ENCODE measurements around the gene THYN1. TPM values are rescaled to one million over a fixed set of nuclear protein-coding genes. Genes with fewer than 3 reads are reported as not detected.
A peak's percentile ranks its signal among the peaks of the same experiment; 100 is the strongest.

THYN1 gene
- total and polyA plus RNA-seq, 2 donors = 78.4 to 117 TPM

- H3K36me3 ChIP-seq (ENCODE audit: control insufficient read depth in 2 of 2, insufficient read depth in 2 of 2, low read length in 1 of 2) = peaks cover 3 to 11% of the 10 kb centered on the region in 2 donors
- no peak overlapping the region for H3K4me3 ChIP-seq (ENCODE audit: low read length in 2 of 2)
- no peaks in the 10 kb centered on the region for H3K9me3 ChIP-seq (ENCODE audit: control insufficient read depth in 2 of 2, insufficient read depth in 1 of 2, low read length in 1 of 2)
- DNase-seq (ENCODE audit: low read depth in 6 of 9, low spot score in 9 of 9) = no peak
- 95% methylated on average over 11 of the region's 11 CpGs for WGBS
- H3K27me3 ChIP-seq (ENCODE audit: control insufficient read depth in 2 of 2, insufficient read depth in 1 of 2, low read length in 1 of 2) = peaks cover 0 to 13% of the 10 kb centered on the region in 2 donors
- peaks cover 3 to 11% of the 10 kb centered on the region in 2 donors for H3K4me1 ChIP-seq (ENCODE audit: control insufficient read depth in 2 of 2, insufficient read depth in 2 of 2, low read length in 2 of 2)
- no peak overlapping the region for H3K27ac ChIP-seq (ENCODE audit: low read depth in 1 of 2, low read length in 1 of 2)
Observed at GRCh38 chr11:134267966-134268365, 14.8 kb upstream of the THYN1 start.

- no peak overlapping the region for H3K4me3 ChIP-seq (ENCODE audit: low read length in 2 of 2)
- peaks cover 6 to 16% of the 10 kb centered on the region in 2 donors for H3K36me3 ChIP-seq (ENCODE audit: control insufficient read depth in 2 of 2, insufficient read depth in 2 of 2, low read length in 1 of 2)
- H3K9me3 ChIP-seq (ENCODE audit: control insufficient read depth in 2 of 2, insufficient read depth in 1 of 2, low read length in 1 of 2) = no peaks in the 10 kb centered on the region
- no peak for DNase-seq (ENCODE audit: low read depth in 6 of 9, low spot score in 9 of 9)
- peaks cover 3 to 10% of the 10 kb centered on the region in 2 donors for H3K4me1 ChIP-seq (ENCODE audit: control insufficient read depth in 2 of 2, insufficient read depth in 2 of 2, low read length in 2 of 2)
- H3K27me3 ChIP-seq (ENCODE audit: control insufficient read depth in 2 of 2, insufficient read depth in 1 of 2, low read length in 1 of 2) = peaks cover 0 to 8% of the 10 kb centered on the region in 2 donors
- no peak overlapping the region for H3K27ac ChIP-seq (ENCODE audit: low read depth in 1 of 2, low read length in 1 of 2)
- WGBS = 95% methylated on average over 5 of the region's 5 CpGs
Observed at GRCh38 chr11:134267461-134267860, 14.3 kb upstream of the THYN1 start.

DNA sequence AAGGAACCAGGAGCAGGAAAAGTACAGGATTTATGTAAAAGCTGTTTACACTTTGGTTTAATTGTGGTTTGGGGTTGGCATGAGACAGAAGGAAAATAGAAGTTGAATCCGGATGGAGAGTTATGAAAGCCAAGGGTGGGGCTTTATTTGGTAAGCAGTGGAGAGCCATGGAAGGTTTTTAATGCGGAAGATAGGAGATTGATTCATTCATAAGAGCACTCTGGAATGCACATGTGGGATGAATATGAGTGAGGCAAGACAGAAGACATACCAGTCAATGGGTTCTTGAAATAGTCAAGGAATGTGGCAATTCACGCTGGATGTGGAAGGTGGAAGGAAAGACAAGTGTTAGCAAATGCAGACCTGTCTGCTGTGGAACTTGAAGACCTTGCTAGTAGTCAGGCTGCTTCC, 13.7 kb upstream of the THYN1 start:
- peaks cover 3 to 10% of the 10 kb centered on the region in 2 donors for H3K4me1 ChIP-seq (ENCODE audit: control insufficient read depth in 2 of 2, insufficient read depth in 2 of 2, low read length in 2 of 2)
- H3K36me3 ChIP-seq (ENCODE audit: control insufficient read depth in 2 of 2, insufficient read depth in 2 of 2, low read length in 1 of 2) = peaks cover 9 to 22% of the 10 kb centered on the region in 2 donors
- H3K27me3 ChIP-seq (ENCODE audit: control insufficient read depth in 2 of 2, insufficient read depth in 1 of 2, low read length in 1 of 2) = peaks cover 0 to 4% of the 10 kb centered on the region in 2 donors
- H3K27ac ChIP-seq (ENCODE audit: low read depth in 1 of 2, low read length in 1 of 2) = no peak overlapping the region
- DNase-seq (ENCODE audit: low read depth in 6 of 9, low spot score in 9 of 9) = no peak
- WGBS = 86% methylated on average over 3 of the region's 3 CpGs
- H3K9me3 ChIP-seq (ENCODE audit: control insufficient read depth in 2 of 2, insufficient read depth in 1 of 2, low read length in 1 of 2) = no peaks in the 10 kb centered on the region
- H3K4me3 ChIP-seq (ENCODE audit: low read length in 2 of 2) = no peak overlapping the region

GRCh38 chr11:134266440-134266839, 13.3 kb upstream of the THYN1 start:
- peaks cover 0 to under 1% of the 10 kb centered on the region in 2 donors for H3K27me3 ChIP-seq (ENCODE audit: control insufficient read depth in 2 of 2, insufficient read depth in 1 of 2, low read length in 1 of 2)
- H3K27ac ChIP-seq (ENCODE audit: low read depth in 1 of 2, low read length in 1 of 2) = no peak overlapping the region
- DNase-seq (ENCODE audit: low read depth in 6 of 9, low spot score in 9 of 9) = no peak
- H3K4me1 ChIP-seq (ENCODE audit: control insufficient read depth in 2 of 2, insufficient read depth in 2 of 2, low read length in 2 of 2) = peaks cover 3 to 10% of the 10 kb centered on the region in 2 donors
- H3K36me3 ChIP-seq (ENCODE audit: control insufficient read depth in 2 of 2, insufficient read depth in 2 of 2, low read length in 1 of 2) = peaks cover 13 to 26% of the 10 kb centered on the region in 2 donors
- H3K9me3 ChIP-seq (ENCODE audit: control insufficient read depth in 2 of 2, insufficient read depth in 1 of 2, low read length in 1 of 2) = no peaks in the 10 kb centered on the region
- no peak overlapping the region for H3K4me3 ChIP-seq (ENCODE audit: low read length in 2 of 2)
- 88% methylated on average over 5 of the region's 5 CpGs for WGBS

- H3K27me3 ChIP-seq (ENCODE audit: control insufficient read depth in 2 of 2, insufficient read depth in 1 of 2, low read length in 1 of 2) = no peaks in the 10 kb centered on the region
- DNase-seq (ENCODE audit: low read depth in 6 of 9, low spot score in 9 of 9) = no peak
- WGBS = 95% methylated on average over 7 of the region's 7 CpGs
- H3K9me3 ChIP-seq (ENCODE audit: control insufficient read depth in 2 of 2, insufficient read depth in 1 of 2, low read length in 1 of 2) = no peaks in the 10 kb centered on the region
- H3K4me3 ChIP-seq (ENCODE audit: low read length in 2 of 2) = no peak overlapping the region
- peaks cover 0 to 10% of the 10 kb centered on the region in 2 donors for H3K4me1 ChIP-seq (ENCODE audit: control insufficient read depth in 2 of 2, insufficient read depth in 2 of 2, low read length in 2 of 2)
- no peak overlapping the region for H3K27ac ChIP-seq (ENCODE audit: low read depth in 1 of 2, low read length in 1 of 2)
- peaks cover 26 to 38% of the 10 kb centered on the region in 2 donors for H3K36me3 ChIP-seq (ENCODE audit: control insufficient read depth in 2 of 2, insufficient read depth in 2 of 2, low read length in 1 of 2)
Observed at GRCh38 chr11:134264966-134265764, 12.0 kb upstream of the THYN1 start.

GRCh38 chr11:134261626-134262488, 8.7 kb upstream of the THYN1 start:
- Histone ChIP-seq H3K27me3 (ENCODE audit: control insufficient read depth in 2 of 2, insufficient read depth in 1 of 2, low read length in 1 of 2) (no peaks in the 10 kb centered on the region), H3K4me1 (ENCODE audit: control insufficient read depth in 2 of 2, insufficient read depth in 2 of 2, low read length in 2 of 2) (peaks cover 0 to 8% of the 10 kb centered on the region in 2 donors), H3K27ac (ENCODE audit: low read depth in 1 of 2, low read length in 1 of 2) (no peak overlapping the region), H3K4me3 (ENCODE audit: low read length in 2 of 2) (no peak overlapping the region), H3K36me3 (ENCODE audit: control insufficient read depth in 2 of 2, insufficient read depth in 2 of 2, low read length in 1 of 2) (peaks cover 50 to 58% of the 10 kb centered on the region in 2 donors), H3K9me3 (ENCODE audit: control insufficient read depth in 2 of 2, insufficient read depth in 1 of 2, low read length in 1 of 2) (no peaks in the 10 kb centered on the region)
- DNase-seq (ENCODE audit: low read depth in 6 of 9, low spot score in 9 of 9) = peak in 3 of 9 donors; percentile 19 to 52 (median 45)
- 90% methylated on average over 14 of the region's 14 CpGs for WGBS

- Histone ChIP-seq H3K4me3 (ENCODE audit: low read length in 2 of 2) (no peak overlapping the region), H3K36me3 (ENCODE audit: control insufficient read depth in 2 of 2, insufficient read depth in 2 of 2, low read length in 1 of 2) (peaks cover 51 to 63% of the 10 kb centered on the region in 2 donors), H3K27me3 (ENCODE audit: control insufficient read depth in 2 of 2, insufficient read depth in 1 of 2, low read length in 1 of 2) (no peaks in the 10 kb centered on the region), H3K27ac (ENCODE audit: low read depth in 1 of 2, low read length in 1 of 2) (no peak overlapping the region), H3K4me1 (ENCODE audit: control insufficient read depth in 2 of 2, insufficient read depth in 2 of 2, low read length in 2 of 2) (peaks cover 0 to 8% of the 10 kb centered on the region in 2 donors), H3K9me3 (ENCODE audit: control insufficient read depth in 2 of 2, insufficient read depth in 1 of 2, low read length in 1 of 2) (no peaks in the 10 kb centered on the region)
- no peak for DNase-seq (ENCODE audit: low read depth in 6 of 9, low spot score in 9 of 9)
- WGBS = 96% methylated on average over 16 of the region's 16 CpGs
Observed at GRCh38 chr11:134260983-134261382, 7.8 kb upstream of the THYN1 start.

- H3K9me3 ChIP-seq (ENCODE audit: control insufficient read depth in 2 of 2, insufficient read depth in 1 of 2, low read length in 1 of 2) = no peaks in the 10 kb centered on the region
- no peaks in the 10 kb centered on the region for H3K27me3 ChIP-seq (ENCODE audit: control insufficient read depth in 2 of 2, insufficient read depth in 1 of 2, low read length in 1 of 2)
- DNase-seq (ENCODE audit: low read depth in 6 of 9, low spot score in 9 of 9) = no peak
- no peak overlapping the region for H3K4me3 ChIP-seq (ENCODE audit: low read length in 2 of 2)
- peaks cover 51 to 63% of the 10 kb centered on the region in 2 donors for H3K36me3 ChIP-seq (ENCODE audit: control insufficient read depth in 2 of 2, insufficient read depth in 2 of 2, low read length in 1 of 2)
- H3K27ac ChIP-seq (ENCODE audit: low read depth in 1 of 2, low read length in 1 of 2) = no peak overlapping the region
- peaks cover 0 to 8% of the 10 kb centered on the region in 2 donors for H3K4me1 ChIP-seq (ENCODE audit: control insufficient read depth in 2 of 2, insufficient read depth in 2 of 2, low read length in 2 of 2)
Observed at GRCh38 chr11:134260503-134260902, 7.4 kb upstream of the THYN1 start.

DNA sequence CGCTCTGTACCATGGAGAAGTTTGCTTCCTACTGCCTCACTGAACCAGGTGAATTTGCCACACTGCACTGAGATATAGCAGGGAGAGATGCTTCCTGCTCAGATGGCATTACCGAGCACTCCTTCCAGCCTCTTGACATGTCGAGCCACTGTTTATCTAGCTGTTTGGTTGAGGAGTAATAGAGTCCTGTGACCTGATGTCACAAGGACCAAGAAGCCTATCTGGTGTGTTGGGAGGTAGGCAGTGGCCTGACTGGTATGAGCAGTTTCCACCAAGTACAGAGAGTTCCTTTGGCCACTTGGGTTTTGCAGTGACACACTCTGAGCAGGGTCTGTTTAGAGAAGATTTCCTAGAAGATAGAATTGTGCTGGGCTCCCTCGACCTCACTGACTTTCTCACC, 5.4 kb upstream of the THYN1 start:
- 94% methylated on average over 4 of the region's 4 CpGs for WGBS
- H3K36me3 ChIP-seq (ENCODE audit: control insufficient read depth in 2 of 2, insufficient read depth in 2 of 2, low read length in 1 of 2) = peaks cover 51 to 58% of the 10 kb centered on the region in 2 donors
- H3K4me1 ChIP-seq (ENCODE audit: control insufficient read depth in 2 of 2, insufficient read depth in 2 of 2, low read length in 2 of 2) = peaks cover 0 to 10% of the 10 kb centered on the region in 2 donors
- no peak overlapping the region for H3K4me3 ChIP-seq (ENCODE audit: low read length in 2 of 2)
- no peaks in the 10 kb centered on the region for H3K9me3 ChIP-seq (ENCODE audit: control insufficient read depth in 2 of 2, insufficient read depth in 1 of 2, low read length in 1 of 2)
- no peak for DNase-seq (ENCODE audit: low read depth in 6 of 9, low spot score in 9 of 9)
- H3K27me3 ChIP-seq (ENCODE audit: control insufficient read depth in 2 of 2, insufficient read depth in 1 of 2, low read length in 1 of 2) = no peaks in the 10 kb centered on the region
- no peak overlapping the region for H3K27ac ChIP-seq (ENCODE audit: low read depth in 1 of 2, low read length in 1 of 2)

Measured in thymus (tissue), 11 donors.